ENCODE measurements around the gene SLFN12L. TPM values are rescaled to one million over a fixed set of nuclear protein-coding genes. Genes with fewer than 3 reads are reported as not detected.

Gene SLFN12L
- total and polyA plus RNA-seq, 9 donors = 0.23 to 1.2 (median 0.79) TPM

DNA sequence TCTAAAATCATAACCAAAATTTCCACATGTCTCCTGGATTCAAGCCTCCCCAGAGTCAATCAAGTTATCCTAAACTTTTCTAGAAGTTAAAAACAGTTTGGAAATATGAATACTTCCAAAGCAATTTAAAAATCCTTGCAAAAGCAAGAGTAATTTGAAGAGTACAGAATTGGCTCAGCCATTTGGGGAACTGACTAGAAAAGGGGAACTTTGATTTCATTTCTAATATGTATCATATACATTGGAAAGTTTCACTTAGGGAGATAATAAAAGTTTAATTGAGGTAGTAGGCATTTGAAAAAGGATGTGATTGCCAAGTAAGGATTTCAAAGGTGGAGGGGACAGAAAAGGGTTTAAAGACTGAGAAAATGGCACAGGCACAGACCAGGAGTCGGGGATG lies 9.0 kb upstream of the SLFN12L start:
- H3K9me3 ChIP-seq = no peaks in the 10 kb centered on the region
- DNase-seq = no peak
- TF ChIP-seq EP300 (IDR thresholded peaks at IDR 0.05) (no peak), POLR2A (IDR thresholded peaks at IDR 0.05) (no peak)
- TF ChIP-seq, protein P1, sequence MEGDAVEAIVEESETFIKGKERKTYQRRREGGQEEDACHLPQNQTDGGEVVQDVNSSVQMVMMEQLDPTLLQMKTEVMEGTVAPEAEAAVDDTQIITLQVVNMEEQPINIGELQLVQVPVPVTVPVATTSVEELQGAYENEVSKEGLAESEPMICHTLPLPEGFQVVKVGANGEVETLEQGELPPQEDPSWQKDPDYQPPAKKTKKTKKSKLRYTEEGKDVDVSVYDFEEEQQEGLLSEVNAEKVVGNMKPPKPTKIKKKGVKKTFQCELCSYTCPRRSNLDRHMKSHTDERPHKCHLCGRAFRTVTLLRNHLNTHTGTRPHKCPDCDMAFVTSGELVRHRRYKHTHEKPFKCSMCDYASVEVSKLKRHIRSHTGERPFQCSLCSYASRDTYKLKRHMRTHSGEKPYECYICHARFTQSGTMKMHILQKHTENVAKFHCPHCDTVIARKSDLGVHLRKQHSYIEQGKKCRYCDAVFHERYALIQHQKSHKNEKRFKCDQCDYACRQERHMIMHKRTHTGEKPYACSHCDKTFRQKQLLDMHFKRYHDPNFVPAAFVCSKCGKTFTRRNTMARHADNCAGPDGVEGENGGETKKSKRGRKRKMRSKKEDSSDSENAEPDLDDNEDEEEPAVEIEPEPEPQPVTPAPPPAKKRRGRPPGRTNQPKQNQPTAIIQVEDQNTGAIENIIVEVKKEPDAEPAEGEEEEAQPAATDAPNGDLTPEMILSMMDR (IDR thresholded peaks at IDR 0.05) = no peak
- peaks cover 2% of the 10 kb centered on the region for H3K4me1 ChIP-seq (ENCODE audit: insufficient read depth)
- no peaks in the 10 kb centered on the region for H3K27me3 ChIP-seq
- H3K4me3 ChIP-seq = no peak overlapping the region
- H3K36me3 ChIP-seq = no peaks in the 10 kb centered on the region
- H3K27ac ChIP-seq = no peak overlapping the region
- WGBS, 3 donors = 58 to 73% (median 70%) methylated on average over 1 of the region's 1 CpG
- intact Hi-C loops (cut with DNase I) = loop anchor here in 1 of 4 donors (10.0 kb wide), 1 partner anchor 198 kb away; no protein-coding TSS in a partner anchor

DNA sequence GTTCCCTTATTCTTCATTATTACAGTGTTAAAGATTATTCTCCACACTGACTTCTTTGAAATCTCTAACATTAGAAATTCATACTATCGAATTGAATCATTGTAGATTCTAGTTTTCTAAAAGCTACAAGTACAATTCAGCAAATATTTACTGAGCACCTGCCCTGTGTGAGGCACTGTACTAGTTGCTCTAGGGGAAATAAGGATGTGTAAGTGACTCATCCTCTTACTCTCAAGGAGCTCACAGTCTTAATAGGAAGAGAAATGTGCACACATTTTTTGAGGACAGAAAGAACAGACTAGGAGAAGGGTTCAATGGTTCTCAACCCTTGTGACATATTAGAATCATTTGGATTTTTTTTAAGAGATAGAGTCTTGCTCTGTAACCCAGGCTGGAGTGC lies 7.7 kb upstream of the SLFN12L start:
- intact Hi-C loops (cut with DNase I) = loop anchor here in 1 of 4 donors (10.0 kb wide), 1 partner anchor 200 kb away; no protein-coding TSS in a partner anchor
- no peak for TF ChIP-seq EP300 (IDR thresholded peaks at IDR 0.05)
- TF ChIP-seq, protein P1 (IDR thresholded peaks at IDR 0.05) = no peak
- no peak for TF ChIP-seq POLR2A (IDR thresholded peaks at IDR 0.05)
- DNase-seq = no peak
- Histone ChIP-seq H3K36me3 (no peaks in the 10 kb centered on the region), H3K27ac (no peak overlapping the region), H3K4me3 (no peak overlapping the region), H3K27me3 (no peaks in the 10 kb centered on the region), H3K4me1 (ENCODE audit: insufficient read depth) (peaks cover 2% of the 10 kb centered on the region), H3K9me3 (no peaks in the 10 kb centered on the region)
- WGBS, 3 donors = 22 to 86% (median 84%) methylated on average over 1 of the region's 1 CpG

DNA sequence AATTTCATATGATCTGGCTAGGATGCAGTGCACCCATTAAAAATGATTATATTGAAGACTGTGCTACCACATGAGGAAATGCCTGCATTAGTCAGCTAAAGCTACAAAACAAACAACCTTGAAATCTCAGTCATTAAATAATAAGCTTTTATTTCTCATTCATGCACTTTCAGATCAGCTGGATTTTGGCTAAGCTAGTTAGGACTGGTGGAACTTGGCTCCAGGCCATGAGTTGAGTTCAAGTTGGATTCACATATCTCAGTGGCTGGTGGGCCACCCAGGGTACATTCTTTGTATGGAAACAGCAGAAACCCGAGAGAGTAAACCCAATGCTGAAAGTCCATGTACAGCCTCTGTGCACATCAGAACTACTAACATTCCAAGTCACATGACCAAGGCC lies 6.4 kb upstream of the SLFN12L start:
- 30 to 63% (median 31%) methylated on average over 1 of the region's 1 CpG for WGBS, 3 donors
- intact Hi-C loops (cut with DNase I) = loop anchor here in 1 of 4 donors (10.0 kb wide), 1 partner anchor 201 kb away; no protein-coding TSS in a partner anchor

DNA sequence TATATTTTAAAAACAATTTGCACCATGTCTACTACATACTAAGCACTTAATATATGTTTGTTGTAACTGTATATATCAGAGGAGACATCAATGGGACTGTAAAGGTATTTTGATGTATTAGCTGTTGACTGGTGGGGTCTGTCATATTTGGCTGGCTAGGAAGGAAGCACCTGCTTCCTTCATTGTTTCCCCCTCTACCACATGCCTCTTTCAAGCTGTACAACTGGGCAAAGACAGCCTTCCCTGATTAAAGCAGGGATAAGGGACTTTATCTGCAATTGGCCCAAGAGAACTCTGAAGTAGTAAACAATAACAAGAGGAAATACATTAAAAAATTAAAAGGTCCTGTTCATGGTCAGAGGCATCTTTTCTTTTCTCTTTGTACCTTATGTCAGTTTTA lies 5.5 kb upstream of the SLFN12L start:
- DNase-seq = no peak
- no peaks in the 10 kb centered on the region for H3K9me3 ChIP-seq
- H3K4me3 ChIP-seq = no peak overlapping the region
- H3K27me3 ChIP-seq = no peaks in the 10 kb centered on the region
- intact Hi-C loops (cut with DNase I) = loop anchor here in 1 of 4 donors (10.0 kb wide), 1 partner anchor 202 kb away; no protein-coding TSS in a partner anchor
- TF ChIP-seq, protein P1 (IDR thresholded peaks at IDR 0.05) = no peak
- TF ChIP-seq EP300 (IDR thresholded peaks at IDR 0.05) = no peak
- no peak for TF ChIP-seq POLR2A (IDR thresholded peaks at IDR 0.05)
- no peaks in the 10 kb centered on the region for H3K36me3 ChIP-seq
- H3K4me1 ChIP-seq (ENCODE audit: insufficient read depth) = peaks cover 2% of the 10 kb centered on the region
- no peak overlapping the region for H3K27ac ChIP-seq

More for the DNA sequence above, 6.4 kb upstream of the SLFN12L start:
- H3K27me3 ChIP-seq = no peaks in the 10 kb centered on the region
- no peaks in the 10 kb centered on the region for H3K36me3 ChIP-seq
- H3K9me3 ChIP-seq = no peaks in the 10 kb centered on the region
- peaks cover 2% of the 10 kb centered on the region for H3K4me1 ChIP-seq (ENCODE audit: insufficient read depth)
- TF ChIP-seq, protein P1 (IDR thresholded peaks at IDR 0.05) = no peak
- no peak for TF ChIP-seq EP300 (IDR thresholded peaks at IDR 0.05)
- no peak for TF ChIP-seq POLR2A (IDR thresholded peaks at IDR 0.05)
- no peak overlapping the region for H3K27ac ChIP-seq
- DNase-seq = no peak
- no peak overlapping the region for H3K4me3 ChIP-seq

Data from ovary (tissue), 9 donors.